CD4-positive, alpha-beta T cell treated with Interleukin-1 beta for 1 hour (primary cell): ENCODE data around the gene PLK2.

Experiments used
- DNase-seq, 2 donors: peaks; one replicate each; pipeline ENCODE4 v3.0.0-alpha.2; 2020 to 2022

Gene PLK2

GRCh38 chr5:58477760-58478376, 18.0 kb upstream of the PLK2 start:
- no peak for DNase-seq

DNA sequence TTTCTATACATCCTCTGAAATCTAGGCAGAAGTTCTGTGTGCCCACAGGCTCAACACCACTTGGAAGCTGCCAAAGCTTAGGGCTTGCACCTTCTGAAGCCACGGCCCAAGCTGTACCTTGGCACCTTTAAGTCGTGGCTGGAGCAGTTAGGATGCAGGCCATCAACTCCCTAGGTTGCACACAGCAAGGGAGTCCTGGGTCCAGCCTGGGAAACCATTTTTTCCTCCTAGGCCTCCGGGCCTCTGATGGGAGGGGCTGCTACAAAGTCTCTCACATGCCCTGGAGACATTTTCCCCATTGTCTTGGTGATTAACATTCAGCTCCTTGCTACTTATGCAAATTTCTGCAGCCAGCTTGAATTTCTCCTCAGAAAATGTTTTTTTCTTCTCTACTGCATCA, 15.5 kb upstream of the PLK2 start:
- no peak for DNase-seq

DNA sequence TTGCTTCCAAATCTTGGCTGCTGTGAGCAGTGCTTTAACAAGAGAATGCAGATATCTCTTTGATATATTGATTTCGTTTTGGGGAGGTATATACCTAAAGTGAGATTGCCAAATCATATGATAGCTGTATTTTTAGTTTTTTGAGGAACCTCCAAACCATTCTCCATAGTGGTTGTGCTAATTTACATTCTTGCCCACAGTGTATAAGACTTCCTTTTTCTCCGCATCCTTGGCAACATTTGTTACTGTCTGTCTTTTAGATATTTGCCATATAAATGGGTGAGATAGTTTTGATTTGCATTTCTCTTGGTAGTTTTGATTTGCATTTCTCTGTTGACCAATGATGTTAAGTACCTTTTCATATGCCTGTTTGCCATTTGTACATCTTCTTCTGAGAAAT, 10.0 kb upstream of the PLK2 start:
- DNase-seq, result no peak

DNA sequence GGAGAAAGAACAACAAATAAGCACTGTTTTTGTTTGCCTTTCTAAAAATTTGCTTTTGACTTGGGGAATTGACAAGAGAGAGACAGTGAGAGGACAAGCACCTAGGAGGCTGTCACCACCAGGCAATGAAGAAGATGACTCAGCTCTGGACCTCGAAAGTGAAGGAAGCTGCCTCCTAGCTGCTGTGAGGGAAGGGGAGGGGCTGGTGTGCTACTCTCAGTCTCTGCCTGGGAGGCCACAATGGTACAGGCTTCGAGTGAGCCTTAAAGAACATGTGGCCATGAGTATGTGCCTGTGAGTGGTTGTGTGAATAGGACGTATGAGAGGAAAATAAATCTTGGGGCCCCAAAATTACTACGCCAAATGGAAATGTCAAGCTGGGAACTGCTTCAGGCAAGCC, 7.1 kb upstream of the PLK2 start:
- DNase-seq, result peak; percentile 14 to 35

DNA sequence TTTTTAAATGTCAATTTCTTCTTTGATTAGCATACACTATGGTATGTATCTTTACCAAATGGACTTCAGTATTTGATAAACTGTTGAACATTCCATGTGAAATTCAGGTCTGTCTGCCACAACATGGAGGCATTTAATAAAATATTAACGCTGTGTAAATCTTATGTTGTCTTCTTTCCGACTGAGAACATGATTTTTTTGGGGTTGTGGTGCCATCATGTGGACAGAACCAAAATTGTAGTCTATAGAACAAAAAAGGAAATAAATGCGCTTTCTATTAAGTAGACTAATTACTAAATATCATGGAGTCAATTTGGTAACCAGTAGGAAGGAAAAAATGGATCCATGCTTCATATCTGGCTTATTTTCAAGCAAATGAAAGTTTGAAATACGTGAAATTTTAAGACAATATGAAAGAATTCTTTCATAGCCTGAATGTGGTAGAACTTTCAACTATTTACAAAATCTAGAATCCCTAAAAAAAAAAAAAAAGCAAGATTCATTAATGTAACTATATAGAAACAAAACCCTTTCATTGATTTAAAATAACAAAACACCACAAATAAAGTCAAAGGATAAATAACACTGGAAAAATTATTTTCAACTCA, 2.8 kb upstream of the PLK2 start:
- DNase-seq, result peak; percentile 32 to 70

- no peak for DNase-seq
These were observed 2.3 kb upstream of the PLK2 start for GRCh38 chr5:58462154-58462553.

DNA sequence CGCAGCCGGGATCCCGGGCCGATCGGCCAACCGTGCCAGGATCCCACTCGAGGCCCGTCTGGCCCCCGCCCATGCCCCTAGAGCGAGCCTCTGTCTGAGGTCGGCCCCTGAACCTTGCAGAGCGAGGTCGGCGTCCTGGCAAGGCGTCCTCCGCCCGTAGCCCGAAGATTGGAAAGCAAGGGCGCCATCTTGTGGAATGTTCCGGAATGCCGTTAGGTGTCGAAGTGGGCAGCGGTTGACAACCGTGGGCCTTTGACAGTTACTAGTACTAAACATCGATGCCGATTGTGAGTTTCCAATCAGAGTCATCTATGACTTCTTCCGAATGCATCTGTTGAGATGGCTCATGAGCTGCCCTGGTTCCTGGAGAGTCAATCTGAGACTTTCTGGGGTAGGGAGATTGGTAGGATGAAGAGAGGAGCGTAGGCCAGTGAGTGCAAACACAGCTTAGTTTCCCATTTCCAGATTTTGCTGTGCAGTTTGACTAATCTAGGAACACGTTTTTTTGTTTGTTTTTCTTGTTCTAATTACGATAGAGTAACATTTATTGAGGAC, 923 bp upstream of the PLK2 start:
- DNase-seq, result peak; percentile 88 to 91

DNA sequence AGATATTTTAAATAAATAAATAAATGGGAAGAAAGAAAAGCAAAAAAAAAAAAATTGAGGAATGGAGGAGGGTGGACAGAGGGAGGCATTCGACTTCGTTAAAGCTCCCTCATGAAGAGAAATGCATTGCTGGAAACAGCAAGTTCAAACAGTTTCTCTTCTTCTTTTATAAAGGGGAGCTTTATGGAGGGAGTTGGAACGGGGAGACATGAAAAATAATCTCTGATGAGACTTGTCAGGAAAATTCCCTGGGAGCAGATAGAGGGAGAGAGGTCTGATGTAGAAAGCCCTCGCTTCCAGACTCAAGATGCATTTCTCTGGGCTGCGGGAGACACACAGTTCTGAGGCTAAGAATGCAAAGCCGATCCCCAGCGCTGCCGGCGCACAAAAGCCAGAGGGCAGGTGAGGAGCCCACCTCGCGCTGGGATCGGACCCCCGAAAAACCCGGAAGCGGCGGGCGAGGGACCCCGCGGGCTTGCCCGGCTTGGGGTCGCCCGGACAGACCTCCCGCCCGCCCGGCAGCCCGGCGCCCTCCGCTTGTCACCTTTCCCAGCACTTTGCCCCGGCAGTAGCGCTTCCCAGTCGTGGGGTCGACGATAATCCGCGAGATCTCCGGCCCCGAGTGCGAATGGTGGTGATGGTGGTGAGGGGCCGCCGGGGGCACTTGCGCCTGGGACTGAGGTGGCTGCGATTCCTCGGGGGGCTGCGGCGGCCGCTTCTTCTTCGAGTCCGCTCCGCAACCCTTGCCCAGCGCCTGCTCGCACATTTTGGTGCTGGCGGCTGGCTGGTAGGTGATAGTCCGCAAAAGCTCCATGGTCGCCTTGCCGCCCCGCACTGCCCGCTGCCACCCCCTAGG, 512 bp downstream of the PLK2 start:
- peak; percentile 15 to 18 for DNase-seq

DNA sequence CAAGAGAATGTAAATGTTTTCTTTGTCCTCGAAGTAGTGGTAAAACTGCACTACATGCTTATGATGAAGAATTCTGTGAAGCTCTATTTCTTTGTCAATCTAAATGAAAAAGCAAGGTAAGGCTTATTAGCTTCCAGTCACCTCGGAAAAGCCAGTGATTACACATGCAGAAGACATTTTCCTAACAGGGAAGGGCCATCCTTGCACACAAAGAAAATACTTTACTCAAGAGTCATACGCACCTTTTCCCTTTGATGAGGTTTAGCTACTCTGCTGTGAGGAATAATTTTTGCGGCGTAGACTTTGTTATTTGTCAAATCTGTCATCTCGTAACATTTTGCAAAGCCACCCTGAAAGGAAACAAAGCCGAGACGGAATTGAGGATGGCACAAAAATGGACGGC, 1.1 kb downstream of the PLK2 start:
- peak in 1 of 2 donors; percentile 10 for DNase-seq

GRCh38 chr5:58458141-58458742, 1.6 kb downstream of the PLK2 start:
- no peak for DNase-seq

- DNase-seq, result no peak
These were observed 2.8 kb downstream of the PLK2 start for GRCh38 chr5:58457050-58457449.

DNA sequence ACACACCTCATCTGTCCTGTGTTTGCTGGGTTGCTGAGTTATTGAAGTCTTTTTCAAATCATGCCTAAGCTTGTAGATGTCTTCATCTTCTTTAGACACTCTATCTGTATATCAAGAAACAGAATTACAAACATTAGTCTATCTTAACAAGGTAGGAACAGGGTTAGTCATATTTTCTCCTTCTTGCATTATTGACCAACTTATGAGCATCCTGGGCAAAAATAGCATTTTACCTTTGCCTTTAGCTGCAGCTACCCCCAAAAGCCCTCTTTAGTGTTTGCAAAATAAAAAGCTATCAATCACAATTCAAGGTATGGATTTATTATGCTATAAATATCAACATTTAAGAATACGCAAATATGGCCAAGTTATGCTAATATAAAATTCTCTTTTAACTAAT, 3.4 kb downstream of the PLK2 start:
- no peak for DNase-seq

DNA sequence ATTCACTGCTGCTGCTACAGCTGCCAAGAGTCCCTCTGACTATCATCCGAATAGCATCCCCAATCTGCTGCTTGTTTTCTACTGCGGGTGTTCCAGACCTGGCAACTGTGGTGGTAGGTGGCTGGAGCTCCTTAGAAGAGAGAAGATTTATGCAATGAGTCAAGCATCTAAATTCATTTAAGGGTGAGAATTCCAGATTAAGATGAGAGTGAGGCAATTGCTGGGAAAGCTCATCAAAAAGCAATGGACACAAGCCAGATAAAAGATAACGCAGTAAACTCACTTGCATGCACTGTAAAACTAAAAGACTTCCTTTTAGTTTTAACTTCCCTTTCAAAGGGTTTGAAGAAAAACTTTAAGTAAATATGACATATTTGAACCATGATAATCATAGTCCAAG, 3.9 kb downstream of the PLK2 start:
- DNase-seq, result no peak

DNA sequence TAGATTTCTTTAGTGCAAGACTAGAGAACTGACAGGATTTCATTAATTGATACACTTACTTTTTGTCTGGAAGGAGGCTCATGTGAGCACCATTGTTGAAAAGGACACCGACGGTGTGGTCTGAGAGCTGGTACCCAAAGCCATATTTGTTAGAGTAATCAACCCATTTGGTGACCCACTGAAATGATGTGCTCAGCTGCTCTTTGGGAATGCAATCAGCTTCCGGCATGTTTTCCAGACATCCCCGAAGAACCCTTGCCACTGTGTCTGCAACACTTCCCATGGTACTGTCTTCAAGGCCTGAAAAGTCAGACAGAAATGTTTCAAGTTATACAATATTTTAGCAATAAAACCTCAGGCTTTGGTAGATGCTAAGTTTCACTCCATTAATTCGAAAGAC, 4.4 kb downstream of the PLK2 start:
- no peak for DNase-seq

DNA sequence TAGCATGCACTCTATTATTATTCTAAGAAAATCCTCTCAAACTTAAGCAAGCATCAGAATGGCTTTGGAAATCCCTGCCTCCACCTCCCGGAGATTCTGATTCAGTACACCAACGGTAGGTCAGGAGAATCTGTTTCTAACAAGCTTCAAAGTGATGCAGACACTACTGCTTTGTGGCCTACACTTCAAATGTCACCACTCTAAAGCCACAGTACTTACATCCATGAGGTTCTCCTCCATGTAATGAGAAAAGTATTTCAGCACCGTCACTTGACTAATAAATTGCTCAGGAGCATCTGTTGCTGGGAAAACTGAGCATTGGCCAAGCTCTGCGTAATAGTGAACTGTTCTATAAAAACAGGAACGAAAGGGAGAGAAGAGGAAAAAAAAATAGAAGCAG, 4.8 kb downstream of the PLK2 start:
- DNase-seq, result no peak

DNA sequence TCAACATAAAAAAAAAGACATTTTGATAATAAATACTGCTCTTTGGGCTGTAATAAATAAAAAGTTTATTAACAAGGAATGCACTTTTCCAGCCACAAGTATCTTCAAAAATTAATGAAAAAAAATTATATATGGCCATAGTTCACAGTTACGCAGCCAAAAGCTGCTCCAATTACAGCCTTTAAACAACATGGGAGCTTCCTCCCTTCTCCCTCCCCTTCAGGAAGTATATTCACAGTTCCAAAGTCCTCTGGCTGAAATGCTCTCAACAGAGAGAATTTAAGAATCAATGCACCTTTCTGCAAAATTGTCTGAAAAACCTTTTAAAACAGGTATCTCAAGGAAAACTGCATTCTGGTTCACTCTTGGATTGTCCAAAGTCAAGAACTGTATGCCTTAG, 5.9 kb downstream of the PLK2 start:
- no peak for DNase-seq

DNA sequence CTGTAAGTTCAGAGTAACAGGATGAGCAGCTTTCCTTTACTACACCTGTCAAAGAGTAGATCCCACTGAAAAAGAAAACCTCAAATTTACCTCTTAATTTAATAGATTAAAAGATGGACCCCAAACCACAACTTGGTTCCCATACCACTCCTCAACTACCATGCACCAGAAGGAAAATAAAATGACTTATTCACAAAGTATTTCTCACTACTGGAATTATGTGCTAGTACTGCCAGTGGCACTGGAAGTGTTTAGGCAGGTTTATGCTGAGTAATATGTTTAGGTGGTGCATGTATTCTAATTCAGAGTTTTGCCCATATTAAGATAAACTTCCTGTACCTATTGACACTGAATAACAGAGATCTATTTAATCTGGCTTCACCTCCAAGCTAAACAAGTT, 6.6 kb downstream of the PLK2 start:
- no peak for DNase-seq

- DNase-seq, result no peak
These were observed 7.2 kb downstream of the PLK2 start for GRCh38 chr5:58452566-58453258.

GRCh38 chr5:58451732-58452565, 7.9 kb downstream of the PLK2 start:
- no peak for DNase-seq

GRCh38 chr5:58450811-58451629, 8.9 kb downstream of the PLK2 start:
- no peak for DNase-seq

DNA sequence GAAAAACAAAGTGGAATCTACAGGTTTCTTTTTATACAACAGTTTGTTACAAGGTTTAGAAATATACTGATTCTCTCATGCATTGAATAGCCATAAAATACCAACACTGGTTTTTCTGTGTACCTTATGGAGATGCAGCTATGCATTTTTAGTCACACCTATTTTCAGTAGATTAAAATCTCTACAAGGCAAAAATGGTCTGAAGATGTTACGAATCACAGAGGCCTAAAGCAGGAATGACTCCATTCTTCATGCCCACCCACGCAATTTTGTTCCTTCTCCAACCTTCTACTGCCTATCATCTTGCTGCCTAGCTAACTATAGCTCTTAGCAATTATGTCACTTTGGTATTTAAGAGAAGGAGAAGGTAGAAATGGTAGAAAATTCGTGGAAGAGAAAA, 9.9 kb downstream of the PLK2 start:
- no peak for DNase-seq
